Measurements from ENCODE around the gene FAM193B. TPM values are rescaled to one million over a fixed set of nuclear protein-coding genes. Genes with fewer than 3 reads are reported as not detected.

FAM193B gene
- total RNA-seq, 1 experiment from 2014 or later = 41.1 TPM

GRCh38 chr5:177576169-177576568 lies 21.8 kb upstream of the FAM193B start:
- CTCF ChIA-PET = interaction anchor here (0.5 to 0.6 kb wide), 2 partner anchors 41 to 150 kb away, joined by 7 read pairs; partner anchors contain the start of gene GRK6
- Histone ChIP-seq H3K27ac (ENCODE audit: low read length) (no peak overlapping the region), H3K9me2 (replicated peaks; ENCODE audit: low read length) (no peaks in the 10 kb centered on the region), H3K9ac (ENCODE audit: low read length) (no peak overlapping the region), H4K20me1 (ENCODE audit: low read length) (no peaks in the 10 kb centered on the region), H3K4me3 (ENCODE audit: low read length) (no peak overlapping the region), H3K4me1 (ENCODE audit: insufficient read depth, low read length) (no peaks in the 10 kb centered on the region), H3K9me3 (ENCODE audit: low read length) (no peaks in the 10 kb centered on the region), H3K27me3 (ENCODE audit: low read length) (peaks cover 10% of the 10 kb centered on the region; the same call in 1 of the 2 replicates), H3K4me2 (ENCODE audit: low read length) (no peak overlapping the region), H3K36me3 (ENCODE audit: low read depth, low read length) (no peaks in the 10 kb centered on the region), H3F3A (ENCODE audit: low read length, unreplicated experiment) (no peaks in the 10 kb centered on the region), H3K79me2 (ENCODE audit: low read length) (no peaks in the 10 kb centered on the region), H2AFZ (ENCODE audit: low read length) (no peak overlapping the region)
- POLR2A ChIA-PET (ENCODE audit: unreplicated experiment) = no interaction called here
- BruUV-seq (replicated peaks) = no TSS peak
- peak; percentile 31 for DNase-seq
- intact Hi-C loops (cut with micrococcal nuclease) = no loop called here
- peak; percentile 43; the same call in 1 of the 2 replicates for ATAC-seq
- TF ChIP-seq CTCF (conservative IDR thresholded peaks at IDR 0.05; ENCODE audit: low read depth, low read length) (peak; percentile 38; the same call in 1 of the 2 replicates), EZH2 (IDR thresholded peaks at IDR 0.05; ENCODE audit: low read length, unreplicated experiment) (no peak)

GRCh38 chr5:177575488-177575887 lies 21.1 kb upstream of the FAM193B start:
- Histone ChIP-seq H3K9me2 (replicated peaks; ENCODE audit: low read length) (no peaks in the 10 kb centered on the region), H3K4me2 (ENCODE audit: low read length) (no peak overlapping the region), H3K4me3 (ENCODE audit: low read length) (no peak overlapping the region), H3K79me2 (ENCODE audit: low read length) (no peaks in the 10 kb centered on the region), H3F3A (ENCODE audit: low read length, unreplicated experiment) (no peaks in the 10 kb centered on the region), H4K20me1 (ENCODE audit: low read length) (no peaks in the 10 kb centered on the region), H3K9me3 (ENCODE audit: low read length) (no peaks in the 10 kb centered on the region), H3K4me1 (ENCODE audit: insufficient read depth, low read length) (no peaks in the 10 kb centered on the region), H2AFZ (ENCODE audit: low read length) (no peak overlapping the region), H3K27ac (ENCODE audit: low read length) (no peak overlapping the region), H3K27me3 (ENCODE audit: low read length) (peaks cover 10% of the 10 kb centered on the region; the same call in 1 of the 2 replicates), H3K9ac (ENCODE audit: low read length) (no peak overlapping the region), H3K36me3 (ENCODE audit: low read depth, low read length) (no peaks in the 10 kb centered on the region)
- ChIA-PET POLR2A (ENCODE audit: unreplicated experiment) (no interaction called here), CTCF (no interaction called here)
- no peak for TF ChIP-seq CTCF (conservative IDR thresholded peaks at IDR 0.05; ENCODE audit: low read depth, low read length)
- no peak for TF ChIP-seq EZH2 (IDR thresholded peaks at IDR 0.05; ENCODE audit: low read length, unreplicated experiment)
- TF ChIP-seq EZH2phosphoT487 (IDR thresholded peaks at IDR 0.05; ENCODE audit: borderline replicate concordance, low read length) = no peak
- no peak for ATAC-seq
- intact Hi-C loops (cut with micrococcal nuclease) = no loop called here
- no peak for DNase-seq
- BruUV-seq (replicated peaks) = no TSS peak

GRCh38 chr5:177569894-177570293 lies 15.5 kb upstream of the FAM193B start:
- ChIA-PET POLR2A (ENCODE audit: unreplicated experiment) (no interaction called here), CTCF (no interaction called here)
- TF ChIP-seq EZH2phosphoT487 (IDR thresholded peaks at IDR 0.05; ENCODE audit: borderline replicate concordance, low read length) (no peak), CTCF (conservative IDR thresholded peaks at IDR 0.05; ENCODE audit: low read depth, low read length) (no peak), EZH2 (IDR thresholded peaks at IDR 0.05; ENCODE audit: low read length, unreplicated experiment) (no peak)
- no peak overlapping the region for H2AFZ ChIP-seq (ENCODE audit: low read length)
- no peak overlapping the region for H3K27ac ChIP-seq (ENCODE audit: low read length)
- H3F3A ChIP-seq (ENCODE audit: low read length, unreplicated experiment) = no peaks in the 10 kb centered on the region
- no peak overlapping the region for H3K9ac ChIP-seq (ENCODE audit: low read length)
- DNase-seq (no peak), ATAC-seq (no peak)
- no peaks in the 10 kb centered on the region for H3K9me3 ChIP-seq (ENCODE audit: low read length)
- no peaks in the 10 kb centered on the region for H3K9me2 ChIP-seq (replicated peaks; ENCODE audit: low read length)
- H3K4me1 ChIP-seq (ENCODE audit: insufficient read depth, low read length) = no peaks in the 10 kb centered on the region
- H3K79me2 ChIP-seq (ENCODE audit: low read length) = no peaks in the 10 kb centered on the region
- BruUV-seq (replicated peaks) = no TSS peak
- no peak overlapping the region for H3K4me2 ChIP-seq (ENCODE audit: low read length)
- H3K27me3 ChIP-seq (ENCODE audit: low read length) = peaks cover 6% of the 10 kb centered on the region; the same call in 1 of the 2 replicates
- H3K36me3 ChIP-seq (ENCODE audit: low read depth, low read length) = no peaks in the 10 kb centered on the region
- intact Hi-C loops (cut with micrococcal nuclease) = no loop called here
- no peak overlapping the region for H3K4me3 ChIP-seq (ENCODE audit: low read length)
- no peaks in the 10 kb centered on the region for H4K20me1 ChIP-seq (ENCODE audit: low read length)

Measured in PC-3 (cell line).